NK-92 treated with Interleukin-12 subunit alpha and Interleukin-12 subunit beta, amount 100 ng/mL, for 24 hours (cell line): ENCODE measurements around the gene MAP3K13.

ENCODE experiments used
- DNase-seq: peaks from one replicate; lab custom pipeline; 2025; lab: John Stamatoyannopoulos, UW

Gene MAP3K13

GRCh38 chr3:185362850-185363661 is at the start of gene MAP3K13:
Gene MAP3K13, plus strand, starts transcription at chr3:185363136. Its CDS starts 65,446 bp downstream, at chr3:185428582.
- DNase-seq: no peak

GRCh38 chr3:185313693-185314246 is 49.2 kb upstream of the MAP3K13 start:
- no peak for DNase-seq

GRCh38 chr3:185316740-185317412 is 46.1 kb upstream of the MAP3K13 start:
- DNase-seq: no peak

- no peak for DNase-seq
These were observed 45.3 kb upstream of the MAP3K13 start for GRCh38 chr3:185317674-185318073.

GRCh38 chr3:185318141-185318540 is 44.8 kb upstream of the MAP3K13 start:
- DNase-seq: no peak

GRCh38 chr3:185319801-185320200 is 43.1 kb upstream of the MAP3K13 start:
- DNase-seq: no peak

GRCh38 chr3:185320949-185321348 is 42.0 kb upstream of the MAP3K13 start:
- no peak for DNase-seq

- no peak for DNase-seq
These were observed 40.7 kb upstream of the MAP3K13 start for GRCh38 chr3:185322101-185322719.

- no peak for DNase-seq
These were observed 36.8 kb upstream of the MAP3K13 start for GRCh38 chr3:185325946-185326791.

GRCh38 chr3:185327062-185327461 is 35.9 kb upstream of the MAP3K13 start:
- no peak for DNase-seq

GRCh38 chr3:185328324-185329004 is 34.5 kb upstream of the MAP3K13 start:
- DNase-seq: no peak

GRCh38 chr3:185330238-185330637 is 32.7 kb upstream of the MAP3K13 start:
- DNase-seq: no peak

GRCh38 chr3:185330644-185331043 is 32.3 kb upstream of the MAP3K13 start:
- DNase-seq: no peak

- no peak for DNase-seq
These were observed 30.8 kb upstream of the MAP3K13 start for GRCh38 chr3:185332026-185332735.

GRCh38 chr3:185335799-185336198 is 27.1 kb upstream of the MAP3K13 start:
- DNase-seq: no peak

GRCh38 chr3:185337231-185337816 is 25.6 kb upstream of the MAP3K13 start:
- DNase-seq: no peak

- DNase-seq: no peak
These were observed 23.0 kb upstream of the MAP3K13 start for GRCh38 chr3:185339945-185340344.

GRCh38 chr3:185340751-185341150 is 22.2 kb upstream of the MAP3K13 start:
- no peak for DNase-seq

GRCh38 chr3:185341616-185342458 is 21.1 kb upstream of the MAP3K13 start:
- no peak for DNase-seq
